Mesothelial cell of epicardium (in vitro differentiated cells): ENCODE measurements around the gene CACNA1H. TPM values are rescaled to one million over a fixed set of nuclear protein-coding genes. Genes with fewer than 3 reads are reported as not detected.

ENCODE experiments used
- DNase-seq, 2 experiments: peaks; one replicate each; pipeline ENCODE4 v3.0.0; 2021; ENCODE audit warnings: low spot score in 2 of 2; ENCODE audit not compliant: unreplicated experiment in 2 of 2
- H3K27ac Mint-ChIP-seq: 2 replicates; pipeline ENCODE4 v1.8.0; 2021; ENCODE audit warnings: mixed read lengths
- H3K27me3 Mint-ChIP-seq: 2 replicates; pipeline ENCODE4 v1.8.0; 2021; ENCODE audit warnings: low read depth, mixed read lengths
- H3K36me3 Mint-ChIP-seq: 2 replicates; pipeline ENCODE4 v1.8.0; 2021; ENCODE audit warnings: mixed read lengths
- H3K4me1 Mint-ChIP-seq: 2 replicates; pipeline ENCODE4 v1.8.0; 2021; ENCODE audit warnings: mixed read lengths
- H3K4me3 Mint-ChIP-seq: 2 replicates; pipeline ENCODE4 v1.8.0; 2021; ENCODE audit warnings: mild to moderate bottlenecking, moderate library complexity, mixed read lengths
- H3K9me3 Mint-ChIP-seq: 2 replicates; pipeline ENCODE4 v1.8.0; 2021; ENCODE audit warnings: mixed read lengths
- total RNA-seq: library from RNA; stranded (reverse); gene quantifications from 3 replicates; pipeline ENCODE4 v1.2.1, GENCODE V29; 2021
- TF ChIP-seq, protein P1 (sequence below): fragments of 200-600 bp; sonication (generic); IDR thresholded peaks from one replicate; pipeline ENCODE4 v1.5.0; 2021; ENCODE audit warnings: antibody characterized with exemption; ENCODE audit not compliant: unreplicated experiment

CACNA1H gene
- total RNA-seq, 1 donor from 2014 or later: 41.8 TPM

DNA sequence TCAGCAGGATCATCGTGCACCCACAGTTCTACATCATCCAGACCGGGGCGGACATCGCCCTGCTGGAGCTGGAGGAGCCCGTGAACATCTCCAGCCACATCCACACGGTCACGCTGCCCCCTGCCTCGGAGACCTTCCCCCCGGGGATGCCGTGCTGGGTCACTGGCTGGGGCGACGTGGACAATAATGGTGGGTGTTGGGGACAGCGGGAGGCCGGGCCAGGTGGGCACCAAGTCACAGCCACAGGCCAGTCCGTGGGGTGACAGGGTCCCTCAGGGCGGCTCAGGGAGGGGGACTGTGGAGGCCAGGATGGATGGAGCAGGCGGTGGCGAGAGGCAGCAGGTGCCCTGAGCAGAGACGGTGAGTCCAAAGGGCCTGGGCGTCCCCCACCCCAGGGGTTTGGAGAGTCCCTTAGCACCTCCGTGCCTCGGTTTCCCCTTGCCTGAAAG, 104.0 kb downstream of the CACNA1H start:
- Mint-ChIP-seq H3K36me3 (no peaks in the 10 kb centered on the region), H3K27ac (no peak overlapping the region), H3K4me3 (no peak overlapping the region), H3K27me3 (peaks cover 23% of the 10 kb centered on the region), H3K9me3 (no peaks in the 10 kb centered on the region), H3K4me1 (peaks cover 5% of the 10 kb centered on the region)
- TF ChIP-seq, protein P1, sequence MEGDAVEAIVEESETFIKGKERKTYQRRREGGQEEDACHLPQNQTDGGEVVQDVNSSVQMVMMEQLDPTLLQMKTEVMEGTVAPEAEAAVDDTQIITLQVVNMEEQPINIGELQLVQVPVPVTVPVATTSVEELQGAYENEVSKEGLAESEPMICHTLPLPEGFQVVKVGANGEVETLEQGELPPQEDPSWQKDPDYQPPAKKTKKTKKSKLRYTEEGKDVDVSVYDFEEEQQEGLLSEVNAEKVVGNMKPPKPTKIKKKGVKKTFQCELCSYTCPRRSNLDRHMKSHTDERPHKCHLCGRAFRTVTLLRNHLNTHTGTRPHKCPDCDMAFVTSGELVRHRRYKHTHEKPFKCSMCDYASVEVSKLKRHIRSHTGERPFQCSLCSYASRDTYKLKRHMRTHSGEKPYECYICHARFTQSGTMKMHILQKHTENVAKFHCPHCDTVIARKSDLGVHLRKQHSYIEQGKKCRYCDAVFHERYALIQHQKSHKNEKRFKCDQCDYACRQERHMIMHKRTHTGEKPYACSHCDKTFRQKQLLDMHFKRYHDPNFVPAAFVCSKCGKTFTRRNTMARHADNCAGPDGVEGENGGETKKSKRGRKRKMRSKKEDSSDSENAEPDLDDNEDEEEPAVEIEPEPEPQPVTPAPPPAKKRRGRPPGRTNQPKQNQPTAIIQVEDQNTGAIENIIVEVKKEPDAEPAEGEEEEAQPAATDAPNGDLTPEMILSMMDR: no peak
- no peak for DNase-seq

DNA sequence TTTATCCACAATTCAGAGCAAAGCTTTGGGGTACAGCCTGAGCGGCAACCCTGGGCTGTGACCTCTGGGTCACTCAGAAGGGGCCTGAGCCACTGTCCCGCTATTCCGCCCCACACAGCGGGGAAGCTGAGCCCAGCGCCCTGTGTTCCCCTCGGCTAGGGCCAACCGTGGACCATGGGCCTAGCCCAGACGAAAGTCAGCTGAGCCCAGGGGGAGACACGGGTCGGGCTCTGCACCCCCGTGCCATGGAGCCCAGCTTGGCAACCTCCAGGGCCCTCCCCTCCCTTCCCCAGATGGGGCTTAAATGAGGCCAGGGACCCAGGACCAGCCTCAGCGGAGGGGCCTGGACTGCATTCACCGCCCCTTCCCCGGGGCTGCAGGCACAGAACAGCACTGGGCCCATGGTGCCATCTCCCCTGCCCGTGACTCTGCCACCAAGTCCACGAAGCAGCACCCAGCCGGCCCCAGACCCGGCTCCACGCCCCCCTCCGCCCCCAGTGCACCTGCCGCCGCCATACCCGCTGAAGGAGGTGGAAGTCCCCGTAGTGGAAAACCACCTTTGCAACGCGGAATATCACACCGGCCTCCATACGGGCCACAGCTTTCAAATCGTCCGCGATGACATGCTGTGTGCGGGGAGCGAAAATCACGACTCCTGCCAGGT, 104.8 kb downstream of the CACNA1H start:
- Mint-ChIP-seq H3K27ac (no peak overlapping the region), H3K27me3 (peaks cover 27% of the 10 kb centered on the region), H3K36me3 (no peaks in the 10 kb centered on the region), H3K9me3 (no peaks in the 10 kb centered on the region), H3K4me1 (peaks cover 8% of the 10 kb centered on the region), H3K4me3 (no peak overlapping the region)
- TF ChIP-seq, protein P1: no peak
- DNase-seq: no peak

DNA sequence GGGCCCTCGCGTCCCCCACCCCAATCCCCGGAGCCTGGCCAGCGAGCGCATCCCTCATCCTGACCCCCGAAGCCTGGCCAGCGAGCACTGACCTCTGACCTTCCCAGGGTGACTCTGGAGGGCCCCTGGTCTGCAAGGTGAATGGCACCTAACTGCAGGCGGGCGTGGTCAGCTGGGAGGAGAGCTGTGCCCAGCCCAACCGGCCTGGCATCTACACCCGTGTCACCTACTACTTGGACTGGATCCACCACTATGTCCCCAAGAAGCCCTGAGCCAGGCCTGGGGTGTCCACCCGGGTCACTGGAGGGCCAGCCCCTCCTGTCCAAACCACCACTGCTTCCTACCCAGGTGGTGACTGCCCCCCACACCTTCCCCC, 105.3 kb downstream of the CACNA1H start:
- no peak for DNase-seq
- H3K27ac Mint-ChIP-seq: no peak overlapping the region
- H3K27me3 Mint-ChIP-seq: peaks cover 27% of the 10 kb centered on the region
- no peaks in the 10 kb centered on the region for H3K9me3 Mint-ChIP-seq
- no peak overlapping the region for H3K4me3 Mint-ChIP-seq
- H3K36me3 Mint-ChIP-seq: no peaks in the 10 kb centered on the region
- TF ChIP-seq, protein P1: no peak
- H3K4me1 Mint-ChIP-seq: peaks cover 8% of the 10 kb centered on the region

DNA sequence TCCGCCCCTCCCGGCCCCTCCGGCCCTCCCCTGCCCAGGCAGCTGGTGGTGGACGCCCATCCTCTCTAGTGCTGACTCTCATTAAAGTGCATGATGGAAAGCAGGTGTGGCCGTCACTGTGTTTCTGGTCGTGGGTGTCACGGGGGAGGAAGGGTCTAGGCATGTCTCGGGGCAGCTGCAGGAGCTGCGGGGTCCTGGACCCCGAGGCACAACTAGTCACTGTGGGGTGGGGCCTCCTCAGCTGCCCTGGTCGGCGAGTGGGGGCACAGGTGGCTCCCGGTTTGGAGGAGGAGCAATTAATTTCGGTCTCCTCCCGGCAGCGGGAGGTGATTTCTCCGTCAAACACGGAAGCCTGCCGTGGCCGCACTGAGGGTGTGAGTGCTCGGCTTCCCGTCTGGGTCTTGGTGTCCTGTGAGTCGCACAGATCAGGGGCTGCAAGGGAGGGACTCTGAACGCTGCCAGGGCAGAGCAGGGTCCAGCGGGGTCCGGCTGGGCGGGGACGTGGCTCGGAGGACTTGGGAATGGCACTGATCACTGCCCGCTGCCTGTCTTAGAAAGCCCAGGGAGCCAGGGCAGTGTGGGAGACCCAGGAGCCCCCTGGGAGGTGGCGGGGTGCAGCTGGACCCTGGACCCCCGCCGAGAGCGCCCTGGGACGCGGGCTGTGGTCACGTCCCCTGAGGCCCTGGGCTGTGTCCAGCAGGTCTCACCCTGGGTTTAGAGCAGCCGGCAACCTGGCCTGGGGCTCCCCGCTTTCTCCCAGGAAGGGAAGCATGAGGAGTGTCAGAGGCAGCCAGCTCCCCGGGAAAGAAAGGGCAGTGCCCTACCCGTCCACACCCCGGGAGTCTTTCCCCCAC, 106.2 kb downstream of the CACNA1H start:
- Mint-ChIP-seq H3K4me3 (peak overlapping the region; percentile 53), H3K4me1 (peaks cover 12% of the 10 kb centered on the region), H3K9me3 (no peaks in the 10 kb centered on the region), H3K27ac (no peak overlapping the region), H3K36me3 (no peaks in the 10 kb centered on the region), H3K27me3 (peaks cover 27% of the 10 kb centered on the region)
- TF ChIP-seq, protein P1: no peak
- no peak for DNase-seq

DNA sequence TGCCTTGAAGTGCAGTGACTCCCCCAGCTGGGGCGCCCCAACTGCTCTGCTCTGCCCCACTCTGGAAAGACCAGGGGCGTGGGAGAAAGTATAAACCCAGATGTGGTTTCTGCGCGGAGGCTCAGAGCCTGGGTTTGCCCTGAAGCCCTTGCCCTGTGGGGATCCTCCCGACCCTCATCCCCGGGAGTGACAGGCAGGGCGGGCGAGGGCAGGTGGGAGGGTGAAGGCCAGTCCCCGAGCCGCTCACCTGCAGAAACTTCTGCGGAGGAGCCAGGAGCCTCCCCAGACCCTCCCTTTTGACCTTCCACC, 106.8 kb downstream of the CACNA1H start:
- H3K27ac Mint-ChIP-seq: no peak overlapping the region
- TF ChIP-seq, protein P1: no peak
- no peaks in the 10 kb centered on the region for H3K36me3 Mint-ChIP-seq
- H3K27me3 Mint-ChIP-seq: peaks cover 27% of the 10 kb centered on the region
- H3K4me3 Mint-ChIP-seq: no peak overlapping the region
- peaks cover 15% of the 10 kb centered on the region for H3K4me1 Mint-ChIP-seq
- no peaks in the 10 kb centered on the region for H3K9me3 Mint-ChIP-seq
- no peak for DNase-seq
